SJSA1 (cell line): ENCODE results near the gene C3orf18. TPM values are rescaled to one million over a fixed set of nuclear protein-coding genes. Genes with fewer than 3 reads are reported as not detected.

ENCODE experiments used
- DNase-seq, 2 experiments: peaks; one replicate each; pipeline ENCODE4 v3.0.0-alpha.2; 2015 to 2020; ENCODE audit warnings: low spot score in 2 of 2, low read depth in 1 of 2
- H3K27ac ChIP-seq: fragments of 250-450 bp; sonication (Bioruptor Pico); 2 replicates; pipeline ENCODE4 v1.5.1; 2020; ENCODE audit warnings: mild to moderate bottlenecking, moderate library complexity
- H3K27me3 ChIP-seq: fragments of 250-450 bp; sonication (Bioruptor Pico); replicated peaks from 2 replicates; pipeline ENCODE4 v1.5.1; 2020; ENCODE audit warnings: mild to moderate bottlenecking, moderate library complexity
- H3K36me3 ChIP-seq: fragments of 250-450 bp; sonication (Bioruptor Pico); 2 replicates; pipeline ENCODE4 v1.5.1; 2020; ENCODE audit warnings: mild to moderate bottlenecking
- H3K4me1 ChIP-seq: fragments of 250-450 bp; sonication (Bioruptor Pico); replicated peaks from 2 replicates; pipeline ENCODE4 v1.6.1; 2021; ENCODE audit warnings: mild to moderate bottlenecking
- H3K4me3 ChIP-seq: fragments of 250-450 bp; sonication (Bioruptor Pico); 2 replicates; pipeline ENCODE4 v1.5.1; 2020; ENCODE audit warnings: mild to moderate bottlenecking
- H3K9me3 ChIP-seq: fragments of 250-450 bp; sonication (Bioruptor Pico); replicated peaks from 2 replicates; pipeline ENCODE4 v1.5.1; 2020; ENCODE audit warnings: mild to moderate bottlenecking
- total RNA-seq: library from RNA; depleted of rRNA; stranded (reverse); fragments of >200 nt; shearing (Covaris generic); gene quantifications from 2 replicates; pipeline ENCODE4 v1.2.3, GENCODE V29; 2014

The C3orf18 gene
- total RNA-seq, 1 experiment from 2014 or later = 9.1 TPM

DNA sequence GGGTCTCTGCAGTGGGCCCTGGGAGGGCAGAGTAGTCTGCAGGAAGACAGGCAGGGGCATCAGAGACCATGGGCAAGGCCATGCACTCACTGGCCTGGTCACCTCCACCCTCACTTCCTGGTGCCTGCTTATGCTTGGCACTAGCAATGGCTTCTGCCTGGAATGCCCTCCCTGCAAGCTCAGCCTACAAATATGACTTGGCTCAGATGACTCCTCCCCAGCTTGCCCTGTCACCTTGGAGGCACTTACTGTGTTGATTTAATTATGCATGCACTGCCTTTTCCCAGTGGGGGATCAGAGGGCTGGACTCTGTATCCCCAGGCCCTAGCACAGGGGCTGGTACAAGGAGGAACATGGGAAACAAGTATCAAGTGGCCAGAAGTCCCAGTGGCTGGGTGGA, 7.8 kb downstream of the C3orf18 start:
- Histone ChIP-seq H3K9me3 (no peaks in the 10 kb centered on the region), H3K27ac (no peak overlapping the region), H3K36me3 (no peaks in the 10 kb centered on the region), H3K27me3 (no peaks in the 10 kb centered on the region), H3K4me1 (peaks cover 5% of the 10 kb centered on the region; the same call in 1 of the 2 replicates), H3K4me3 (no peak overlapping the region)
- no peak for DNase-seq

DNA sequence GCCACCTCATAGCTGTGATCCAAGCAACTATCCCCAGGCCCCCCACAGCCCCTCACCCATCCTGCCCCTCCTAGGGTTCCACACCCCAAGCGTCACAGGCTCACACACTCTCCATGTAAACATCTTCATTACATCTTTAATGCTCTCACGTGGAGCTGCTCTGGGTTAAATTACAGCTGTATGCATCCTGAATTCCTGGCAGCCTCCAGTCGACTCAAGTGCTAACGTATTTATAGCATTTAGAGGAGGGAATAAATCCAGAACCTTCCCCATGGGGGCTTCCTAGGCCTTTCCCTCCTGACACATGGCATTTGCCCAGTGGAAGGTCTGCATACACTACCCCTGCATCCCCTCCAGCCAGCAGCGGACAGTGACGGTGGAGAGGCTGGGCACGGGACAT, 9.6 kb downstream of the C3orf18 start:
- H3K4me1 ChIP-seq = peaks cover 4% of the 10 kb centered on the region; the same call in 1 of the 2 replicates
- no peak for DNase-seq
- H3K9me3 ChIP-seq = no peaks in the 10 kb centered on the region
- H3K36me3 ChIP-seq = no peaks in the 10 kb centered on the region
- no peak overlapping the region for H3K4me3 ChIP-seq
- H3K27me3 ChIP-seq = peaks cover 4% of the 10 kb centered on the region; the same call in 1 of the 2 replicates
- no peak overlapping the region for H3K27ac ChIP-seq

DNA sequence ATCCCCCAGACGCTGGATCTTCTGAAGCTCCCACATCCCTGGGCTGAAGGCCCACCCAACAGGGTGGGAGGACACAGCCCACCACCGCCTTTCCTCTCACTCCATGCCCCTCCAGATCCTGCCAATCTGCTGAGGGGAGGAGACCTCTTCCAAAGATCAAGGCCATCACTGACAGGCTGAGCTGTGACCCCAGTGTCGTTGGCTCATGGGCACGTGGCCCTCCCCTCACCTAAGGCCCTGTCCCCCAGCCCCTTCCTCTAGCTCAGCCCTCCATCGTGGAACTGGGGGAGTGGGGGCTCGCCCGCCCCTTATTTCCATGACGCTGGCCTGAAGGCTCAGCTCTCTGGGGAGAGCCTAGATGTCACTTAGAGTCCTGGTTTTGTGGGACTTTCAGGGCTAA, 10.4 kb downstream of the C3orf18 start:
- no peak overlapping the region for H3K27ac ChIP-seq
- no peak overlapping the region for H3K4me3 ChIP-seq
- no peaks in the 10 kb centered on the region for H3K36me3 ChIP-seq
- no peak for DNase-seq
- H3K4me1 ChIP-seq = no peaks in the 10 kb centered on the region
- peaks cover 4% of the 10 kb centered on the region; the same call in 1 of the 2 replicates for H3K27me3 ChIP-seq
- no peaks in the 10 kb centered on the region for H3K9me3 ChIP-seq

DNA sequence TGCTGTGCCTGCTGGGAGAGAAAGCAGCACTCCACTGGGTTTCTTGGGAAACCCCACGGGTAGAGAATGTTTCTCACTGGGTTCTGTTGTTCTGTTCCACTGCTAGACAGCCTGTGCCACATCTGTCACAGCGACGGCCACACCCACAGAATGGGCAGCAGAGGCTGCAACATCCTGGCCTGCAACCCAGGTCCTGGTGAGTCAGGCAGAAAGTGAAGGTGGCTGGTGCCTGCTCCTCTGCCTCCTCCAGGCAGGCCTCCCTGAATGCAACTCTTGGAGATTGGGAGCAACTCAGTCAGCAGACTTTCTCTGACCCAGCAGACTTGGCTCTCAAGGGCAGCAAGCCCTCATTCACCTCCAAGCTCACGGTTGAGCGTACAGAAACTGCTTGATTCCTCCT, 13.0 kb downstream of the C3orf18 start:
- Histone ChIP-seq H3K27ac (no peak overlapping the region), H3K4me1 (no peaks in the 10 kb centered on the region), H3K4me3 (no peak overlapping the region), H3K9me3 (no peaks in the 10 kb centered on the region), H3K27me3 (peaks cover 4% of the 10 kb centered on the region; the same call in 1 of the 2 replicates), H3K36me3 (no peaks in the 10 kb centered on the region)
- DNase-seq = no peak

DNA sequence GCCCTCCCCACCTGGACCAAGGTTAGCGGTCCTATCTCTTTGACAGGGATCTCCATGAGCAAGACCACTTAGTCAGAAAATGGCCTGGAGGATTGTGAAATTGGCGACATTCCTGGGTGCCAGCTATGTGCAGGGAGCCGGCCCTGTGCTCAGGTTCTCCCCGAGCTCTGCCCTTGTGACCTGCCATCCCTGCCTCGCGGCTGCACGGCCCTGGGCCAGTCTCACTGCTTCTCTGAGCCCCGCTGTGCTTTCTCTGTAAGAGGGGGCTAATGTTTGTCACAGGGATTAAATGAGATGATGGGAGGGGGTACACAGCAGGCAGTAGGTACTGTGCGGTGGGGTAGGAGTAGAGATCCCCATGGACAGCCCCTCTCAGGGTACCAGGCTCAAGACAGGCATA, 14.9 kb downstream of the C3orf18 start:
- no peak overlapping the region for H3K27ac ChIP-seq
- no peaks in the 10 kb centered on the region for H3K9me3 ChIP-seq
- no peak overlapping the region for H3K4me3 ChIP-seq
- H3K4me1 ChIP-seq = no peaks in the 10 kb centered on the region
- DNase-seq = no peak
- H3K36me3 ChIP-seq = no peaks in the 10 kb centered on the region
- peaks cover 4% of the 10 kb centered on the region; the same call in 1 of the 2 replicates for H3K27me3 ChIP-seq

DNA sequence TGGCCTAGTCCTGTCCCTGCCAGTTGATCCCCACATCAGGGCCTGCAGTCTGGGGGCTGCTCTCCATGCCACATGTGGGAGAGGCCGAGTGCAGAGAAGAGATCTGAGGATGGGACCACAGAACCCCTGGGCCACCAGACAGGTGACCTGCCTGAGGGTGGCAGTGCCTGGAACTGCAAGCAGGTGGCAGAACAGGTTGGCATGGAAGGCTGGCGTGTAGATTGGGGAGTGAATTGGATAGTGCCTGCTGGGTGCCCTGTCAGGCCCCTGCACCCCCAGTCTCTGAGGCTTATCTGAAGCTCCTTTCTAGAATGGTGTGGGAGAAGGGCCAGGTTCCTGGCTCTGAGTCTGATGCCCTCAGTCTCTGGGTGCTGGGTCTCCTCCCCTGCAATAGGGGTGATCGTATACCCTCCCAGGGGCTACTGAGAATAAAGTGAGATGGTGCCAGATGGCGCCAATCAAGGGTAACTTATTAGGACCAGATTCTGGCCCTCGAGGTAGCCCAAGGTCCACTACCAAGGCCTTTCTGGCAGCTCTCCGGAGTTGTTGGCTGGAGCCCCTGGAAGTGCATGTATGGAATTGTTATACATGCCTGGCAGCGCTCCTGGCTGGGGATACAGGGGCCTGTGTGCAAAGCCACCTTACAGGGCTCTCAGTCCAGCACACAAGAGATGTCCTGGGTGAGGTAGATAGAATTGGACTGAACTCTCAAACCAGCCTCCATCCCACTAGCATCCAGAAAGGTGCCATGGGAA, 15.7 kb downstream of the C3orf18 start:
- Histone ChIP-seq H3K27ac (no peak overlapping the region), H3K9me3 (no peaks in the 10 kb centered on the region), H3K4me3 (no peak overlapping the region), H3K27me3 (peaks cover 4% of the 10 kb centered on the region; the same call in 1 of the 2 replicates), H3K36me3 (no peaks in the 10 kb centered on the region), H3K4me1 (no peaks in the 10 kb centered on the region)
- DNase-seq = no peak

DNA sequence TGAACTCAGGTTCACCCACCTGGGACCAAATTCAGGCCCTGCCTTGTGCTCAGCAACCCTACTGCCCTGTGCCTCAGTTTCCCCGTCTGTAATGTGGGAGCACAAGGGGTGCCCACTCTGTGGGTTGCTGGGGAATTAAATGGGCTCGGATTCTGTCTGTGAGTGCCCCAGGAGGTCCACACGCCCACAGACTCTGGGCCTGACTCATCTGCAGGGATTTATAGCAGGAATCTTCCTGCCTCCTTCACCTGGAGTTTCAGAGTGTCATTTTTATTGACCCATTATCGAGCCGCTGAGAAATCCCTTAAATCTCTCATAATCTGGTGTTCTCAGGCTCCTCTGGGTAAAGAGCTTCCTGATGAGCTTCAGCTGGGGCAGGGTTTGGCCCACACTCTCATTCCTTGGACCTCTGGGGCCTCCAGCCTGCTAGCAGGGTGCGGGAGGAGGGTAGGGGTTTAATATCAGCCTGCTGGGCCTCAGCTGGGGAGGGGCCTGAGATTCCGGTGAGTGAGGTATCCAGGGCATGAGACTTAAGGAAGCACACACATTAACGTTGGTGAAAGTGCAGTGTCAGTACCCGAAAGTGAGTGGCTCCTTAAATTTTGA, 16.4 kb downstream of the C3orf18 start:
- Histone ChIP-seq H3K4me1 (no peaks in the 10 kb centered on the region), H3K4me3 (no peak overlapping the region), H3K27ac (no peak overlapping the region), H3K9me3 (no peaks in the 10 kb centered on the region), H3K36me3 (no peaks in the 10 kb centered on the region), H3K27me3 (peaks cover 4% of the 10 kb centered on the region; the same call in 1 of the 2 replicates)
- DNase-seq = no peak

DNA sequence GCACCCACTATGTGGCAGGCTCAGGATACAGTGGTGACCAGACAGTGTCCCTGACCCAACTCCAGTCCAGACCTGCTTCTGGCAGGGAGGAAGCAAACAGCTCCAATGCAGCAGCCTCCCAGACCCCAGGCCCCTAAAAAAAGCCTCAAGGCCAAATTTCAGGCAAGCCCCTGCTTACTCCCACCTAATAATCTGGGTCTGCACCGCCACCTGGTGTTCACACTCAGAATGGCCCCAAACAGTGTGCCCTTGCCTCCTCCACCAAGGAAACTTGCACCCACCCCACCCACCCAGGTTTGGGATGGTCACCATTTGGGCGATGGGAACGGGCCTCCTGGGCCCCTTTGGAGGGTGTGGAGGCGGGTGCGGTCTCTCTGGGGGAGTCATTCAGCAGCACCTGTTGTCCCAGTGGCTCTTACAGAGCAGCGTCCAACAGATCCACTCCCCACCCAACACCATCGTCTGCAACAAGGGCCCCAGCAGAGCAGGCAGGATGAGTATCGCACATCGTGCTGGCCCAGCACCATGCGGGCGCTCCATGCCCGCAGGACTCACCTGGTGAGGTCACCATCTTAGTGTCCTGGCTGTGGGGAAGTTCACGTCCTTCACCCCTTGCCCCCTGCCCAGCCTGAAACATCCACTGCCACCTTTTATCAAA, 17.3 kb downstream of the C3orf18 start:
- Histone ChIP-seq H3K36me3 (no peaks in the 10 kb centered on the region), H3K9me3 (no peaks in the 10 kb centered on the region), H3K27ac (no peak overlapping the region), H3K4me3 (no peak overlapping the region), H3K4me1 (no peaks in the 10 kb centered on the region), H3K27me3 (peaks cover 4% of the 10 kb centered on the region; the same call in 1 of the 2 replicates)
- peak; percentile 12 to 53 for DNase-seq

DNA sequence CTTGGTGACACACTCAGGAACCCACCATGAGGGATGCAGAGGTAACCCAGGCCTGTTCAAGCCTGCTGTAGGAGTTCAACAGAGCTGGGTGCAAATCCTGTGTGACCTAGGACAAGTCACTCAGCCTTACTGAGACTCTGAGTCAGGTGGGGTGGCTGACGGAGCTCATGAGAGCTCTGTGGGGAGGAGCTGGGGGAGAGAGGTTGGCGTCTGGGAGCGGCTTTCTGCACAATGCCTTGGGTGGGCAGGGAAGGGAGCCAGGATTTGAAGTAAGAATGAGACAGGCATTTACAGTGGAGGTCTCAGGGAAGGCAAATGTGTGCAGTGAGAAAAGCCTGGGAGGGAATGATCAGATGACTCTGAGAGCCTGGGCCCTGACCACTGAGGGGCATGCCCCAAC, 18.3 kb downstream of the C3orf18 start:
- no peaks in the 10 kb centered on the region for H3K36me3 ChIP-seq
- 0 out of 2 replicates have a peak, but pooled peaks cover under 1% of the 10 kb centered on the region for H3K27me3 ChIP-seq
- no peak overlapping the region for H3K27ac ChIP-seq
- no peak for DNase-seq
- H3K4me3 ChIP-seq = no peak overlapping the region
- no peaks in the 10 kb centered on the region for H3K9me3 ChIP-seq
- H3K4me1 ChIP-seq = no peaks in the 10 kb centered on the region

DNA sequence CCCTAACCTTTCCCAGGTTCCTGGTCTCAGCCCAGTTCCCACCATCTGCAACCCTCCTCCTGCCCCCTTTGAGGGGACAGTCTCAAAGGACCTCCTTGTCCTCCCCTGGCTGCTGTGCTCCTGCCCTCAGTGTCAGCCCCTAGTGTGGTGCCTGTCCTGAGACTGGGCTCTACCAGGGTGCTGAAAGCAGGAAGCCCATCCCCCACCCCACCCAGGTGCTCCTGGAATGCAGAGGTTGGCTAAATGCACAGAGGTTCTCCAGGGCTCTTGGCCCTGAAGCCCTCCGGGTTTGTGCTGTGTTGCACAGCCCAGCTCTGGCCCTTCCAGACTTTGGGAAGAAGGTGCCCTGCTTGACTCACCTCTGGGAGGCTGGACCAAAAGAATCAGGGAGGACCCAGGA, 21.8 kb downstream of the C3orf18 start:
- Histone ChIP-seq H3K27ac (no peak overlapping the region), H3K9me3 (no peaks in the 10 kb centered on the region), H3K4me3 (no peak overlapping the region), H3K4me1 (no peaks in the 10 kb centered on the region), H3K27me3 (no peaks in the 10 kb centered on the region), H3K36me3 (no peaks in the 10 kb centered on the region)
- no peak for DNase-seq

DNA sequence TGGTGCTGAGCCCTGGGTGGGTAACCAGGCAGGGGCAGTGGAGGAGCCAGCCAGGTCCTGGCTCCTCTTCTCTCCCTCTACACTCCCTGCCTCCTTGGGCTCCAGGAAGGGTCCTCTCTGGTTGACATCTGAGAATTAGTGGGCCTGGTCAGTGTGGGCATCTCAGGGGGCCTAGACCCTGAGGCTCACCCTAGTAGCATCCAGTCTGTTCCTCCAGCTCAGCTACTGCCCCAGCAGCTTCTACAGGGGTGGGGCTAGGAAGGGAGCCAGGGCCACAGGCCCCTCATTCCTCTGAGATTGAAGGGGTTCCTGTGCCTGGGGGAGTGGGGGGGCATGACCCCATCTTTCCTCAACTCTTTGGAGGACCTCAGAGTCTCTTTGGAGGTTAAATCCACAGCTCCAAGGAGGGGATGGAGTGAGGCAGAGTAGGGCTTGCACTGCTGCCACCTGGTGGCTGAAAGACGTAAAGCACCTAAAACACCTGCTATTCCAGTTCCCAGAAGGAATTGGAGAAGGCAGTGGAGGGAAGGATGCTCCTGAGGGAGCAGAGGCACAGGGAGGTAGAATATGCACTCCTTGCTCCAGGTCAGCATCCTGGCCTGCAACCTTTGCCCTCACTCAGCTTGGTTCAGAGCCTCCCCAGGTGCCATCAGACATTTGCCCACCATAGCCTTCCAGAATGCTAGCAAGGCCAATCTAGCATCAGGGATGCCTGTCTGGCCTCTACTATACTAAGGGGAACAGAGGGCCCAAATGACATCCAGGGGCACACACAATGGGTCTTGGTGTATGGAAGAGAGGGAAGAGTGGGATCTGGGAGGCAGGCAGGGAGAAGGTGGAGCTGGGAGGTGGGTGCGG, 25.1 kb downstream of the C3orf18 start:
- no peak overlapping the region for H3K4me3 ChIP-seq
- peak; percentile 34 to 54 for DNase-seq
- H3K27ac ChIP-seq = no peak overlapping the region

DNA sequence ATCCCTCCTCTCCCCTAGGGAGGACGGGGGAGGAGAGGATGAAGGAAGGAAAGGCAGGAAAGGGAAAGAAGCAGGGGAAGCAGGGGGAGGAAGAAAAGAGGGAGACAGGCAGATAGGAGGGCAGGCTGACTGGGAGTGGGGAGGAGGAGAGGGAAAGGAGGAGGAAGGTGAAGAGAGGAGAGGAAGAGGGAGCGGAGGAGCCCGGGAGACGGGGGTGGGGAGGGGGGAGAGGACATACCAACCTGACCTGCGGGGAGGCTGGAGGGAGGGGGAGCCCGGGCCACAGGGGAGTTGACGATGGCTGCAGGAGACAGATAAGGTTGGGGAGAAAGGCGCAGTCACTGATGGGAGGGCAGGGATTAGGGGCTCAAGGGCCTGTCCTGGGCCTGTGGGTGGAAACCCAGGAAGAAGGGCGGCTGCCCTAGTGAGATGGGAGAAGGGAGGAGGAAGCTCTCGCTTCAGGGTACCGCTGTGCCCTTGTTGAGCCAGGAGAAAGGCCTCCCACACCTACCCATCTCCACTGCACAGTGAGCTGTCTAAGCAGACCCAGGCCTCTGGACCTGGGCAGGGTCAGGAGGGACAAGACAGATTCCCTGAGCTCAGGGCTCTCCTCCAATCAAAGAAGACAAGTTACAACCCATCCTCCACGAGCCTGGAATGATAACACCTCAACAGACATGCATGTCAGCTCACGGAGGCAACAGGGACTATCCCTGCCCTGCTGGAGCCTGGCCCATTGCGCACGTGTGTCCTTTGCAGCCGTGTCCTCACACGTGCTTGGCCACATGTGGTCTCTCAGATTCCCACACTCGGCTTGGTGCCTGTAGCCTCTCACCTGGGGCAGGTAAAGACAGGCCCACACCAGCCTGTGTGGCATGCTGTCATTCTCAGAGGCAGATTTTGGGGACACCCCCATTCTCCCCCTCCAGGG, 27.9 kb downstream of the C3orf18 start:
- Histone ChIP-seq H3K4me3 (no peak overlapping the region), H3K27ac (no peak overlapping the region)

More for the DNA sequence above, 25.1 kb downstream of the C3orf18 start:
- H3K9me3 ChIP-seq = no peaks in the 10 kb centered on the region
- no peaks in the 10 kb centered on the region for H3K36me3 ChIP-seq
- no peaks in the 10 kb centered on the region for H3K4me1 ChIP-seq
- H3K27me3 ChIP-seq = no peaks in the 10 kb centered on the region

More for the DNA sequence above, 27.9 kb downstream of the C3orf18 start:
- H3K9me3 ChIP-seq = no peaks in the 10 kb centered on the region
- H3K36me3 ChIP-seq = no peaks in the 10 kb centered on the region
- H3K4me1 ChIP-seq = no peaks in the 10 kb centered on the region
- no peak for DNase-seq
- no peaks in the 10 kb centered on the region; the same call in 1 of the 2 replicates for H3K27me3 ChIP-seq
